Renal pelvis (tissue), 4 donors: ENCODE measurements around the gene LAS1L. TPM values are rescaled to one million over a fixed set of nuclear protein-coding genes. Genes with fewer than 3 reads are reported as not detected.
"Not testable (repeated sequence)": the region's sequence is repeated elsewhere in the genome, so short reads cannot be mapped to it uniquely, and the experiment has no call there.

ENCODE experiments used
- DNase-seq: peaks from one replicate; pipeline ENCODE4 v3.0.0-alpha.2; 2013
- polyA plus RNA-seq, 3 donors: library from polyadenylated mRNA; unstranded; fragments of 120-200 nt; gene quantifications; one replicate each; pipeline ENCODE4 v1.2.1, GENCODE V29; 2013; ENCODE audit not compliant: insufficient read length in 3 of 3

LAS1L gene
- polyA plus RNA-seq, 3 donors = 47.0 to 51.6 (median 49.5) TPM

GRCh38 chrX:65524139-65524538, 10.4 kb downstream of the LAS1L start:
- no peak for DNase-seq

GRCh38 chrX:65522739-65523372, 11.7 kb downstream of the LAS1L start:
- DNase-seq = no peak

- DNase-seq = not testable (repeated sequence)
Measured at GRCh38 chrX:65519530-65519929, 15.1 kb downstream of the LAS1L start.

- DNase-seq = not testable (repeated sequence)
Measured at GRCh38 chrX:65518980-65519379, 15.6 kb downstream of the LAS1L start.

- no peak for DNase-seq
Measured at GRCh38 chrX:65517923-65518322, 16.7 kb downstream of the LAS1L start.

- no peak for DNase-seq
Measured at GRCh38 chrX:65516756-65517155, 17.8 kb downstream of the LAS1L start.

GRCh38 chrX:65513610-65514009, 21.0 kb downstream of the LAS1L start:
- no peak for DNase-seq

GRCh38 chrX:65509400-65509799, 25.2 kb downstream of the LAS1L start:
- DNase-seq = no peak

- DNase-seq = no peak
Measured at GRCh38 chrX:65508851-65509250, 25.7 kb downstream of the LAS1L start.

- no peak for DNase-seq
Measured at GRCh38 chrX:65502618-65503017, 32.0 kb downstream of the LAS1L start.

GRCh38 chrX:65493431-65493830, 41.2 kb downstream of the LAS1L start:
- no peak for DNase-seq

- DNase-seq = no peak
Measured at GRCh38 chrX:65491620-65492019, 43.0 kb downstream of the LAS1L start.

- DNase-seq = no peak
Measured at GRCh38 chrX:65488495-65488894, 46.1 kb downstream of the LAS1L start.

GRCh38 chrX:65480960-65481359, 53.6 kb downstream of the LAS1L start:
- DNase-seq = no peak

- DNase-seq = not testable (repeated sequence)
Measured at GRCh38 chrX:65479102-65479501, 55.5 kb downstream of the LAS1L start.

GRCh38 chrX:65476564-65476963, 58.0 kb downstream of the LAS1L start:
- DNase-seq = no peak

- no peak for DNase-seq
Measured at GRCh38 chrX:65463550-65463949, 71.0 kb downstream of the LAS1L start.

Other genes starting within 250 kb of the LAS1L start
- 100 to 1,000 TPM; 214 to 237 (median 233) TPM for gene MSN, start 132.9 kb upstream of the LAS1L start, polyA plus RNA-seq